GM18499 (cell line): ENCODE results near the gene MYCBPAP.

Experiments used
- ATAC-seq: cut with Tn5 transposase; IDR thresholded peaks from one replicate; pipeline ENCODE4 v1.9.1; 2021; ENCODE audit warnings: moderate number of reproducible peaks; ENCODE audit not compliant: insufficient read depth, unreplicated experiment

The MYCBPAP gene

DNA sequence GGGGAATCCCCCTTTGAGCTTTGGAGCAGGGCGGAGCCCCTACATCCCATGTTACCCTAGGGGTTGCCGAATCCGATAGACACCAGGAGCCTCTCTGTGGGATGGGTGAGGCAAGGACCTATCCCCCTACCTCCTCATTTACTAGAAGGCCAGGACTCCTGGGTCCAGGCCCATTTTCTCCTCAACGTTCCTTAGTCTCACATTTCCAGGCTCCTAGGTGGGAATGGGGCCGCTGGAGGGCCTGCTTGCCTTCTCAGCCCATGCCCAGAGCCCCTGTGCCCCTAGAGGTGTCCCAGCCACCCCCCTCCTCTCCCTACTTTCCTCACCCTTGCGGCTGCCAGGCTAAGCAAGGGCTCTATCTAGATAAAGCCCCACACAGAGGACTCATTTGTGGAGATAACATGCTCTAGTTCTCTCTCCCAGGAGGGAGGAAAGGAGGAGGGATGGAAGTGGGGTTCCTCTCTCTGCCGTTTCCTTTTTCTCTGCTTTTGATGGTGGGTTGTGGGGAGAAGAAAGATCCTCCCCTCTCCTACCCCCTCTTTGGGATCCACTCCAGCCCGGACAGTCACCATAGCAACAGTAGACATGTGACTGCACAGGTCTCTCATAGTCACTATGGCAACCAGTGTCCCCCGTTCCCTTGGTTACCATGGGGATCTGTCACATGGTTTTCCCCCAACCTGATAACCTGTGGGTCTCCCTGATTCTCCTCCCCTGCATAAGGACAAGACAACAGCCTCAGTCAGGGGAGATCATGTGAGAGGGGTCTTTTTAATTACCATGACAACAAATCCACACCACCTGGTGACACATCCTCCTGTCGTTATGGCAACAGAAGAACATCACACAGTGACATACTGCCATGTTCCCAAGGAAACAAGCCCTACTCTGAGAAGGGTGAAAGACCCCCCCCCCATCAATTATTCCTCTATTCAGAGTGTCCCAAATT lies 57.4 kb downstream of the MYCBPAP start:
- no peak for ATAC-seq

DNA sequence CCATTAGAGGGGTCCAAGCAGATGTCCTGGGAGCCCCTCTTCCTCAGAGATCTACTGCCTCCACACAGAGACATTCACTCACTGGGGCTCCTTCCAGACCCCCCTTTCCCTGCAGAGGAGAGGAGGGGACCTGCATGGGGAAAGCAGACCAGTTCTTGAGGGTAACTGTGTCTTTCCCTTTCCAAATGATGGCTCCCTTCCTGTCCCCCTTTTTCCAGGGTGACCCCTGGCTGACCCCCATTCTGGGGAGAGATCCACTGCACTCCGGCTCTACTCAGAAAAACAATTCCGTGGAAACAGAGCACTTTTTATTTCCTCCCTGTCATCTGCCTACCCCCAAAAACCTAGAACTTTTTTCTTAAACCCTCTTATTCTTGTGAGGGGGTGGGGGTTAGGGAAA lies 58.6 kb downstream of the MYCBPAP start:
- ATAC-seq = no peak

DNA sequence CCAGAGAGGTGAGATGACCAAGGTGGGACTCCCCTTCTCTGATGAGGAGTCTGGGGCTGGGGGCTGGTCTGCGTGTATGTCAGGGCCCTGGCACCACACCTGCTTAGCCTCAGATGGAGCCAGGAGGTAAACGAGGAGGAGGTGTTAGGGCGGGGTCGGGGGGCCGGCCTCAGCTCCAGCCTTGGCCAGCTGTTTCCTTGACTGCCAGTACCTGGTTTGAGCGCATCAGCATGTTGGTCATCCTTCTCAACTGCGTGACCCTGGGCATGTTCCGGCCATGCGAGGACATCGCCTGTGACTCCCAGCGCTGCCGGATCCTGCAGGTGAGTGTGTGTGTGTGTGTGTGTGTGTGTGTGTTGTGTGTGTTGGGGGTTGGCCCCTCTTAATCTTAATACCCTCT lies 60.4 kb downstream of the MYCBPAP start:
- ATAC-seq = no peak

DNA sequence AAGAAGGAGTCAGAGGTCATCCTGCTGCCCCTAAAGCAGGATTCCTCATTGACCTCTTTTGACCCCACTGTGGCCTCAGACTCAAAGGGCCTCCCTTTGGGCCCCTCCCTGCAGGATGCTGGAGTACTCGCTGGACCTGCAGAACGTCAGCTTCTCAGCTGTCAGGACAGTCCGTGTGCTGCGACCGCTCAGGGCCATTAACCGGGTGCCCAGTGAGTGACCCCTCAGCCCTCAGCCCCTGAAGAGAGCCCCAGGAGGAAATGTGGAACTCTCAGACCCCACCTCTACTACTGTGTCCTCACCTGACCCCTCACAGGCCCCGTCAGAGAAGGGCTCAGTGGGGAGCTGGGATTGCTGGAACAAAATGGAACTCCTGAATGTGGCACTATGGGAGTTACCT lies 61.4 kb downstream of the MYCBPAP start:
- no peak for ATAC-seq

DNA sequence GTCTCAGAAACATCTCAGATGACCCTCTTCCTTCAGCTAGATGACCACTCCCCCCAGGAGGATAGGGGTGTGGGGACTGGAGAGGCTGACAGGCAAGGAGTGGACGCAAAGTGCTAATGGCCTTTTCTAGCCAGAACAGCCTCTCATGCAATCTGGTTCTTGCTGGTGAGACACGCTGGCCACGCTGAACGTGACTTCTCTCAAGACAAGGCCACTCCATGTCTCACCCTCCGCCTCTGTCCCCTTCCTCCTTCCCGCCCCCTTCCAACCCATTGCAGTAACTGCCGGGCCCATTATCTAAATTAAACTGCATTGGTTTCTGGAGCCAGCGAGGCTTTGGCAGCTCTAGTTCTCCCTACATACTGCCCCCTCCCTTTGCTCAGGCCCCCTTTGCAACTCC lies 61.8 kb downstream of the MYCBPAP start:
- no peak for ATAC-seq

DNA sequence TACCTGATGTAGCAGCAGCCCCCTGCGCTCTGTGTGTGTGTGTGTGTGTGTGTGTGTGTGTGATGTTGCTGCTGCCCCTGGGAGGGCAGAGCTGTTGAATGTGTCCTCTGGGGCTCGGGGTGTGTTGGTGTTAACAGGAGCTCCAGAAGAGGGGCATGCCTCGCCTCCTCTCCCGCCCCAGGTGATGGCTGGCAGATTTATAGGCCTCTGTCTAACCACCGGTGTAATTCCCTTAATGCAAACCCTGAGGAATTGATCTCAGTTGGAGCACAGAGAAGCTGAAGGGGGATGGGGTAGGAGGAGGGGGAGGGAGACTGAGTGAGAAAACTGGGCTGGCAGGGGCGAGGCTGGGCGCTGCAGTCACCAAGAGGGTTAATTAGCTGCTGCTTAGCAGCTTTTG lies 62.3 kb downstream of the MYCBPAP start:
- ATAC-seq = no peak

DNA sequence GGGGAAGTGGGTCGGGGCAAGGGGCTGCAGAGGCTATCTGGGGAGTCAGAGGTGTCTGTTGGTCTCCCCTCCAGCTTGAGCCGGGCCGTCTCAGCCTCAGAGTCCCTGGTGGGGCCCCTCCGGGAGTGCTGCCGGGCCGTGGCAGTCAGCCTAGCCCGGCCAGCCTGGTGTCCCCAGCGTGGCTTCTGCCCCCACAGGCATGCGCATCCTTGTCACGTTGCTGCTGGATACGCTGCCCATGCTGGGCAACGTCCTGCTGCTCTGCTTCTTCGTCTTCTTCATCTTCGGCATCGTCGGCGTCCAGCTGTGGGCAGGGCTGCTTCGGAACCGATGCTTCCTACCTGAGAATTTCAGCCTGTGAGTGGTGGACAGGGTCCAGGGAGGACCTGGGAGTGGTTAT lies 63.4 kb downstream of the MYCBPAP start:
- no peak for ATAC-seq

DNA sequence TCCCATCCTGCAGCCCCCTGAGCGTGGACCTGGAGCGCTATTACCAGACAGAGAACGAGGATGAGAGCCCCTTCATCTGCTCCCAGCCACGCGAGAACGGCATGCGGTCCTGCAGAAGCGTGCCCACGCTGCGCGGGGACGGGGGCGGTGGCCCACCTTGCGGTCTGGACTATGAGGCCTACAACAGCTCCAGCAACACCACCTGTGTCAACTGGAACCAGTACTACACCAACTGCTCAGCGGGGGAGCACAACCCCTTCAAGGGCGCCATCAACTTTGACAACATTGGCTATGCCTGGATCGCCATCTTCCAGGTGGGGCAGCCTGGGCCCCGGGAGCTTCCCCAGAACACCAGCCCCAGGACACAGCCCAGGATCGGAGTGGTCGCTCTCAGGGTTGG lies 64.3 kb downstream of the MYCBPAP start:
- ATAC-seq = no peak

DNA sequence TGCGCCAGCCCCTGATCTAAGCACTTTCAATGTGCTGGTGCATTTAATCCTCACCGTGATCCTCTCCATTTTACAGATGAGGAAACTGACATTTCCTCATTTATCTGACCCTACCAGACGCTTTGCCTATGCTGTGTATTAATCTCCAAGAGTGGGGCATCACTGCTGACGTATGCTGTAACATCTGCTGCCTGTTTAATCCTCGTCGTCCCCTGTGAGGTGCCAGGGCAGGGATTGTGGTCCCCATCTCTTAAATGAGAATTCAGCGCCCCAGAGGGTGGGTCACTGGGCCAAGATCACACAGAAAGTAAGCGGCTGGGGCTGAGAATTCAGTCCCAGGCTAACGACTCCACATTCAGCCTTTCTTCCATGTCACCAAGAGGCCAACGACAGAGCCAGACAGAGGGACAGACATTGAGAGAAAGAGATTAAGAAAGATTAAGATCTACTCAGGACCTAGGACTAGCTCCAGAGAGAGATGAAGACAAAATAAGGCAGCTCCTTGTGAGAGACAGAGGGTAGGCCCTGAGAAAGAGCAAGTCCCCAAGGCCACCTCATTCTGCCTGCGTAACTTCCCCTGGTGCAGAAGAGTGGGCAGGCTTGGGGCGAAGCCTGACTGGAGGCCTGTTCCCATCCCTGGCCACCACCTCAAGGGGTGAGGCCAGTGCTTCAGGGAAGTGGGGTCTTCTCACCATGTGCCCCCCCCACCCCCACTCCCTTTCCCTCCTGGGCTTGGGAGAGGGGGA lies 65.8 kb downstream of the MYCBPAP start:
- no peak for ATAC-seq

DNA sequence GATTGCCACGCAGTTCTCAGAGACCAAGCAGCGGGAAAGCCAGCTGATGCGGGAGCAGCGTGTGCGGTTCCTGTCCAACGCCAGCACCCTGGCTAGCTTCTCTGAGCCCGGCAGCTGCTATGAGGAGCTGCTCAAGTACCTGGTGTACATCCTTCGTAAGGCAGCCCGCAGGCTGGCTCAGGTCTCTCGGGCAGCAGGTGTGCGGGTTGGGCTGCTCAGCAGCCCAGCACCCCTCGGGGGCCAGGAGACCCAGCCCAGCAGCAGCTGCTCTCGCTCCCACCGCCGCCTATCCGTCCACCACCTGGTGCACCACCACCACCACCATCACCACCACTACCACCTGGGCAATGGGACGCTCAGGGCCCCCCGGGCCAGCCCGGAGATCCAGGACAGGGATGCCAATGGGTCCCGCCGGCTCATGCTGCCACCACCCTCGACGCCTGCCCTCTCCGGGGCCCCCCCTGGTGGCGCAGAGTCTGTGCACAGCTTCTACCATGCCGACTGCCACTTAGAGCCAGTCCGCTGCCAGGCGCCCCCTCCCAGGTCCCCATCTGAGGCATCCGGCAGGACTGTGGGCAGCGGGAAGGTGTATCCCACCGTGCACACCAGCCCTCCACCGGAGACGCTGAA lies 67.5 kb downstream of the MYCBPAP start:
- ATAC-seq = no peak

DNA sequence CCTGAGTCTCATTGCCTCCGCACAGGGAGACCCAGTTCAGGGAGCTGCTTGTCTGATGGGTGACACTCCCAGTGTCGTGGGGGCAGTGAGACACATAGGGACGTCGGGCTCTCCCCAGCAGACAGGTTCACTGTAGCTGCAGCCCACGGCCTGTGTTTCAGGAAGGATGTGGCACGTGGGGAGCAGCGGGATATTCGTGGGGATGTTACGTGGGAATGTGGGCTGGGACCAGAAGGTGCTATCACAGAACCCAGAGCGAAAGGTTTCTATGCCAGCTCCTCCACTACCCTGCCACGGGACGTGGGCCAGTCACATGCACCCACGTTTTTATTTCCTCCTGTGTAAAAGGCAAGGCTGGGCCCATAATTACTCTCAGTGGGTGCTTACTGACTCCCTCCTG lies 68.6 kb downstream of the MYCBPAP start:
- no peak for ATAC-seq

DNA sequence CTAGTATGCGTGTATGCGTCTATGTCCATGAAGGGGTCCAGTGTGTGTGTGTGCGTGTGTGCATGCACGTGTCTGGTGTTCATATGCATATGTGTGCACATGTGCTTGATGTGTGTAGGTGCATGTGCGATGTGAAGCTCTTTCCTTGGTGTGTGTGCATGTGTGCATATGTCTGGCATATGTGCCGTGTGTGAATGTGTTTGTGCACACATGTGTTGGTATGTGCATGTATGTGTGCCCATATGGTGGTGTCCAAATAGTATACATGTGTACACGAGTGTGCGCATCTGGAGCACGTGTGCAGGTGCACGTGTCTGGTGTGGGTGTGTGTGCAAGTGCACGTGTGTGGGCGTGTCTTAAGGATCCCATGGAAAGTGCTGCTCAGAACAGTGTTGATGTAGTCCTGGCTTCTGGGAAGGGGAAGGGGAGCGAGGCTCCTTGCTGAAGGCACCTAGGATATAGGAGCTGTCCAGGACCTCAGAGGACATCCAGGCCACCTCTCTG lies 69.3 kb downstream of the MYCBPAP start:
- ATAC-seq = no peak

DNA sequence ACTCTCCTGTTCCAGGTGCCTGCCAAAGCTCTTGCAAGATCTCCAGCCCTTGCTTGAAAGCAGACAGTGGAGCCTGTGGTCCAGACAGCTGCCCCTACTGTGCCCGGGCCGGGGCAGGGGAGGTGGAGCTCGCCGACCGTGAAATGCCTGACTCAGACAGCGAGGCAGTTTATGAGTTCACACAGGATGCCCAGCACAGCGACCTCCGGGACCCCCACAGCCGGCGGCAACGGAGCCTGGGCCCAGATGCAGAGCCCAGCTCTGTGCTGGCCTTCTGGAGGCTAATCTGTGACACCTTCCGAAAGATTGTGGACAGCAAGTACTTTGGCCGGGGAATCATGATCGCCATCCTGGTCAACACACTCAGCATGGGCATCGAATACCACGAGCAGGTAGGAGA lies 69.9 kb downstream of the MYCBPAP start:
- ATAC-seq = no peak

DNA sequence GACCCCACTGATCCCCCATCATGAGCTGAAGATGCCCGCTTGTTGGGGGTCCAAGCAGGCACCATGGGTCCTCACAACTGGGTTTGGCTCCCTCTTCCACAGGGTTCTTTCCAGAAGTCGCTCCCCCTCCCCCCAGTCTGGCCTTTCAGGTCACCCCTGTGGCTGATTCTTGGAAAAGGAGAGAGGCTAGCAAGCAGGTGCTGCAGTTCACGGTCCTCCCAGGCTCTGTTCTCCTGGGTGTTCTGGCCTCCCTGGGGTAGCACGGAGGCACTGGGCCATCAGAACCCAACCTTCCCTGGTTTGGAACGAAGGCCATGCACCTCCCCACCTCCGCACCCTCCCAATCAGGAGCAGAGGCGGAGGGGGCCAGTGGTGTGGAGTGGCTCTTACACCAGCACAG lies 71.2 kb downstream of the MYCBPAP start:
- ATAC-seq = no peak

DNA sequence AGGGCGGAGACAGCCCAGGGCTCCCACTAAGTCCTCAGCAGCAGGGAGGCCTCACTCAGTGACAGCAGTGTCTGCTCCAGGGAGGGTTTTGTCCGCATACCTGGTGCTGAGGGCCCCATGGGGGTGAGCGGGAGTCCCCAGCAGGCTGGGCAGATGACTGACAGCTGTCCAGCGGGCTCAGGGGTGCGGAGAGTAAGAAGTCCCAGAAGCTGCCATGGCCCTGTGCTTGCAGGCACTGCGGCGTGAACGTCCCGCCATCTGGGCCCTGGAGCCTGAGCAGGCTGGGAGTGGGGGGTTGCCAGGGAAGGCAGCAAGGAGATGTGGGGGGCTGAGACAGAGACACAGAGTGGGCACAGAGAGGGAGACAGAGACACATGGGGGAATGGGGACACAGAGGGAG lies 72.4 kb downstream of the MYCBPAP start:
- ATAC-seq = no peak
